ENCODE results near the gene B3GNT7.

GRCh38 chr2:231385429-231385828 lies 10.1 kb upstream of the B3GNT7 start:
- no peak for TF ChIP-seq CTCF (conservative IDR thresholded peaks at IDR 0.05; ENCODE audit: low read length)
- TF ChIP-seq EZH2phosphoT487 (IDR thresholded peaks at IDR 0.05; ENCODE audit: borderline replicate concordance): no peak

All from Loucy (cell line).